ES-I3 (cell line): ENCODE results near the gene FMR1NB.

Experiments
- H3K36me3 ChIP-seq: 2 replicates; pipeline ENCODE4 v1.6.1; 2013; ENCODE audit warnings: mild to moderate bottlenecking, low read length, control low read depth, moderate library complexity; ENCODE audit not compliant: insufficient read depth
- H3K4me1 ChIP-seq: 2 replicates; pipeline ENCODE4 v1.6.1; 2013; ENCODE audit warnings: mild to moderate bottlenecking, control low read depth, low read length; ENCODE audit not compliant: insufficient read depth
- H3K9ac ChIP-seq: 2 replicates; pipeline ENCODE4 v1.6.1; 2013; ENCODE audit warnings: low read depth, mild to moderate bottlenecking, low read length, moderate library complexity
- H3K9me3 ChIP-seq: 2 replicates; pipeline ENCODE4 v1.6.1; 2013; ENCODE audit warnings: mild to moderate bottlenecking, low read length, moderate library complexity; ENCODE audit not compliant: control insufficient read depth, insufficient read depth

The FMR1NB gene

DNA sequence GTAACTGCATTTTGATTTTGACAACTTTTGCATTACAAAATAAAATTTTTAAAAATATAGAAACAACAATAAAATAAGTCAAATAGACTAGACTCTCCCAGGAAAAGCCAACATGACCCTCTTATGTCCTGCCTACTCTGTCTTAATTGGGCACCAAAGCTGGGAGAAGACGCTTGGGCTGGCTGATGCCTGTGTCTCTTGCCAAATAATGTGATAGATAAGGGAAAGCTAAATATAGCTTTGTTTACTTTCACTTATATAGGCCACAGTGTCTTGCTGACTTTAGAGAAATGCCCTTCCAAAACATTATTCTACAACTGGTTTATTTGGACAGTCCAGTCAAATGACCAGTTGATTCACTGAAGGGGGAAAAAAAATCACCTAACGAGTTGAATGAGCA lies 54.2 kb downstream of the FMR1NB start:
- H3K9me3 ChIP-seq = no peaks in the 10 kb centered on the region
- H3K36me3 ChIP-seq = no peaks in the 10 kb centered on the region
- 0 out of 2 replicates have a peak, but pooled peaks cover 3% of the 10 kb centered on the region for H3K4me1 ChIP-seq
- H3K9ac ChIP-seq = no peak overlapping the region

DNA sequence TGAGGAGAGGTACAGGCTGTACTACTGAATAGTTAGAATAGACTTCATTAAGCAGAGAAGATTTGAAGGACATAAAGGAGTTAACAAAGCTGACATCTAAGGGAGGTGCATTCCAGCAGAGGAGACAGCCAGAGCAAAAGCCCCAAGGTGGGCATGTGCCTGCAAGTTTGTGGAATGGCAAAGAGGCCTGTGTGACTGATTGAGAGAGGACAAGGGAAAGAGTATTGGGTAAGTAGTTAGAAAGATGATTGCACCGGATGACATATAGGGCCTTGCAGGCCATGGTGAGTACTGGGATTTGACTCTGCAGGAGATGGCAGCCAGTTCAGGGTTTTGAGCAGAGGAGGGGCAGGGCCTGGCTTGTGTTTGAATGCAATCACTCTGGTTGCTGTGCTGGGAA lies 55.9 kb downstream of the FMR1NB start:
- Histone ChIP-seq H3K9ac (no peak overlapping the region), H3K9me3 (no peaks in the 10 kb centered on the region), H3K36me3 (no peaks in the 10 kb centered on the region), H3K4me1 (0 out of 2 replicates have a peak, but pooled peaks cover 3% of the 10 kb centered on the region)

DNA sequence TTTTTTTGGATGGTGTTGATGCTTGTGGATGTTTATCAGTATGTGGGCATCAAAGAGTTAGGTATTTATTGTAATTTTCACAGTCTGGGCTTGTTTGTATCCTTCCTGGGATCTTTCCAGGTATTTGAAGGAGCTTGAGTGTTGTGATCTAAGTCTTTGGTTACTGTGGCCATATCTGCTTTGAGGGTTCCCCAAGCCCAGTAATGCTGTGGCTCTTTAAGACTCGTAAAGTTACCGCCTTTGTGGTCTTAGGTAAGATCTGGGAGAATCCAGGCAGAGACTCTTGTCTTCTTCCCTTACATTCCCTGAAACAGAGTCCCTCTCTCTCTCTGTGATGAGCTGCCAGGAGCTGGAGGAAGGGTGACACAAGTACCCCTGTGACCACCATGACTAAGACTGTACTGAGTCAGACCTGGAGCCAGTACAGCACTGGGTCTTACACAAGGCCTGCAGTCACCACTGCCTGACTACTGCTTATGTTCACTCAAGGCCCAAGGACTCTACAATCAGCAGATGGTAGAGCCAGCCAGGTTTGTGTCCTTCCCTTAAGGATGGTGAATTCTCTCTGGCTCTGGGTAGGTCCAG lies 62.2 kb downstream of the FMR1NB start:
- Histone ChIP-seq H3K9me3 (no peaks in the 10 kb centered on the region), H3K4me1 (no peaks in the 10 kb centered on the region), H3K36me3 (no peaks in the 10 kb centered on the region), H3K9ac (no peak overlapping the region)

DNA sequence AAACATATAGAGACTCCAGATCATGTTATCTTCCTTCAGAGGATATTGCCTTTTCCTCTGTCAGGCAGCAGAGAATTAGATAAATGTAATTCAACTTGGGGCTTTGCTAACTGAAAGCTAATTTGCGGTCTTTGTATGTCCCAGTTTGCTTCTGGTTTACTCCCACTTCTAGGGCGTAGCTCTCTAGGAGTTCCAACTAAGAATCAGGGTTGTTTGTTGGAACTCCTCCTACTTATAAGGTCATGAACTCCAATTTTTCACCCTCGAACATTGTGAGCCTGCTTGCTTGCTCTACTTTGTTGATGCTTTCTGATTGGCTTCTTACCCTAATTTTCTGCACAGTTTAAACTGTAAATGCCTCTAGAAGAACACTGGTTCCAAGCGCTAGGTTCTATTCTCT lies 66.1 kb downstream of the FMR1NB start:
- H3K4me1 ChIP-seq = no peaks in the 10 kb centered on the region
- no peak overlapping the region for H3K9ac ChIP-seq
- H3K9me3 ChIP-seq = no peaks in the 10 kb centered on the region
- H3K36me3 ChIP-seq = no peaks in the 10 kb centered on the region

DNA sequence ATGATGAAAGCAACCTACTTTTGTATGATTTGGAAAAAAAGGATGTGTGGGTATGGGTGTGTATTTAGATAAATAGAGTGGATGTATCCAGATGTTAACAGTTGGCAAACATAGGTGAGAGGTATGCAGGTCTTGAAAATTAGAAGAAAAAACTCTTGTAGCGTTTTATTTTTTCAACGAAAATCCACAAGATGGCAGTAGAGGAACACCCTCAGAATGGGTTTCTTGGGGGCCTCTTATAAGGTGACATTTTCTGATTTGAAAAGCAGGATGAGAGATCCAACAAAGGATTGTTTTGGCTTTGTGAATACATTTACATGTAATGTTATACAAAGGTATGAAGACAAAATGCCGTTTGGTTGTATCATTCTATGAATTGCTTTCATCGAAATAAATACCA lies 68.3 kb downstream of the FMR1NB start:
- no peaks in the 10 kb centered on the region for H3K4me1 ChIP-seq

DNA sequence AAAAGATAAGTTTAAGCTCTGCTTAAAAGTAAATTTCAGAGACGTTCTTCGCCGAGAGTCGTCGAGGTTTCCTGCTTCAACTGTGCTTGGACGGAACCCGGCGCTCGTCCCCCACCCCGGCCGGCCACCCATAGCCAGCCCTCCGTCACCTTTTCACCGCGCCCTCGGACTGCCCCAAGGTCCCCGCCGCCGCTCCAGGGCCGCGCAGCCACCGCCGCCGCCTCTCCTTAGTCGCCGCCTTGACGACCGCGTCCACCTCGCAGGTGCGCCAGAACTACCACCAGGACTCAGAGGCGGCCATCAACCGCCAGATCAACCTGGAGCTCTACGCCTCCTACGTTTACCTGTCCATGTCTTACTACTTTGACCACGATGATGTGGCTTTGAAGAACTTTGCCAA lies 70.8 kb downstream of the FMR1NB start:
- no peak overlapping the region for H3K9ac ChIP-seq
- H3K4me1 ChIP-seq = no peaks in the 10 kb centered on the region
- H3K36me3 ChIP-seq = no peaks in the 10 kb centered on the region
- no peaks in the 10 kb centered on the region for H3K9me3 ChIP-seq

More for the DNA sequence above, 68.3 kb downstream of the FMR1NB start:
- no peaks in the 10 kb centered on the region for H3K36me3 ChIP-seq
- no peaks in the 10 kb centered on the region for H3K9me3 ChIP-seq
- H3K9ac ChIP-seq = no peak overlapping the region

DNA sequence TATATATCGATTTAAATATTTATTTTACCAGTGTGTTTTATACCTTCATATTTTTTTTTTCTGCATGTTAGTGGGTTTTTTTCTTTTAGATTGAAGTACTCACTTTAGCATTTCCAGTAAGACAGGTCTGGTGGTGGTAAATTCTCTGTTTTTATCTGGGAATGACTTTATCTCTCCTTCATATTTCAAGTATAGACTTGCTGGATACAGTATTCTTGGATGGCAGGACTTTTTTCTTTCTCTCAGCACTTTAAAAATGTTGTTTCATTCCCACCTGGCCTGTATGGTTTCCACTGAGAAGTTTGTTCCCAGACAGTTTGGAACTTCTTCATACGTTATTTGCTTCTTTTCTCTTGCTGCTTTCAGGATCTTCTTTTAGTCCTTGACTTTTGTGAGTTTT lies 86.1 kb downstream of the FMR1NB start:
- no peaks in the 10 kb centered on the region for H3K9me3 ChIP-seq
- no peaks in the 10 kb centered on the region for H3K36me3 ChIP-seq
- no peak overlapping the region for H3K9ac ChIP-seq
- no peaks in the 10 kb centered on the region for H3K4me1 ChIP-seq

DNA sequence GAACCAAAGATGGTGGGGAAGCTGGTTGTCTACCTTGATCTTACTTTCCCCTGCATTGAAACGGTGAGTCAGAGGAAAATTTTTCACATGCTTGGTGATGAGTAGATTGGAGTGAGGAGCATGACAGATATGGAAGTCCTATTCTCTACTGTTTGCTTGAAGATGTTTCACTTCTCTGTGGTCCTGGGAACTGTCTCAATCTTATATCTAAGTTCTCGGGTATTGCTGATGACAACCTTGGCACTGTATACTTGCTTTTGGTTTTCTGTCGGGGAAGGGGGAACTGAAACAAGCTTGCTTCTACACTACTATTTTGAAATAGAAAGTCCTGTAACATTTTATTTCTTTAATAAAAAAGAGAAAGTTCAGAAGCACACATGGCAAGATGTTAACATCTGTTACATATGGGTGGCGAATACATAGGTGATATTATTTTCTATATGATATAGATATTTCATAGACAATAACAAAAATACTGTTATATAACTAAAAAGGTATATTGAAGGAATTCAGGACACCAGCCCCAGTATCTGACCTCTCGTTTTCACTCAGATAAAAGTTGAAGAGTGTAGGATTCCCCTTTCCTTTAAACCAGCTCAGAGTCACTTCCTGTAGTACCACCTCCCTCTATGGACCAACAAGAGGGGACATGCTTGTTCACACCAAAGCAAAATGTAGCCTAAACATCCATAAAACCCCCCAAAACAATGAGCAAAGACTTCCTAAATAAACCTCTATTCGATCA lies 88.8 kb downstream of the FMR1NB start:
- Histone ChIP-seq H3K36me3 (no peaks in the 10 kb centered on the region), H3K4me1 (no peaks in the 10 kb centered on the region), H3K9me3 (no peaks in the 10 kb centered on the region), H3K9ac (no peak overlapping the region)

DNA sequence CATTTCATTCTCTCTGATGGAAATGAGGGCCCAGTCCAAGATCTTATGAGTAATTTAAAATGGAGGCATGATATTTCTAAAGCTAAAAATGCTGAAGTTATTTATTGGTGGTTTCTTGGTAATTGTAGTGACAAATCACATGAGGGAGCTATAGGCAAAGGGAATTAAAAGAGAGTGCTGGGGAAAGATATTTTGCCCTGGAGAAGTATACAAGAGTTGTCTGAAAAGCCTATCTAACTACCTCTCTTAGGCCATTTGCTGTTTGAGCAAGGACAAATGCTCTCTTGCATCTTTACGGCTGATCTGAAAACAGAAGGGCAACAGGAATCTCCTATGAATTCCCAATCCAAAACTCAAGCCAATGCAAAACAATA lies 89.4 kb downstream of the FMR1NB start:
- no peaks in the 10 kb centered on the region for H3K4me1 ChIP-seq
- no peak overlapping the region for H3K9ac ChIP-seq
- H3K9me3 ChIP-seq = no peaks in the 10 kb centered on the region
- H3K36me3 ChIP-seq = no peaks in the 10 kb centered on the region
